ENCODE measurements around the gene PIK3C2G. TPM values are rescaled to one million over a fixed set of nuclear protein-coding genes. Genes with fewer than 3 reads are reported as not detected.
A peak's percentile ranks its signal among the peaks of the same experiment; 100 is the strongest.

The PIK3C2G gene
- total and polyA plus RNA-seq, 8 donors: 0.60 to 3.2 (median 1.5) TPM

DNA sequence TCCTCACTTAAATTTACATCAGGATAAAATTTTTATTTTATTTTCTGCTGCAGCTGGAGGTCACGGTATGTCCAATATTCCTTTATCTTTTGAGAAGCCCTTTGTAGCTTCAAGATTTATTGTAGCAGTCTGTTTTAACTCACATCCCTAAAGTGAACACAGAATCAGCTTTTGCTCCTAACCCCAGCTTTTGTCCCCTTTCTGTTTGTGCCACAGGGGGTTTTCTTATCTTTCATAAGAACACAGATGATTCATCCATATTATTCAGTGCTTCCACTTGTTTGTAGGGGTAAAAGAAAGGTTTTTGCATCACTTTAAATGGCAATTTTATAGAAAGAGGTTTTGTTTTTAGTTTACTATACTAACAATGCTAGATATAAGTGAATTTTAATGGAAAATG, 21.8 kb upstream of the PIK3C2G start:
- Histone ChIP-seq H3K4me1 (peaks cover 0 to 11% (median 0%) of the 10 kb centered on the region in 3 donors), H3K4me3 (no peak overlapping the region), H3K9me3 (no peaks in the 10 kb centered on the region), H3K36me3 (no peaks in the 10 kb centered on the region), H3K27ac (no peak overlapping the region), H3K27me3 (no peaks in the 10 kb centered on the region)
- 89% methylated on average over 1 of the region's 1 CpG for WGBS, 2 donors
- no peak for TF ChIP-seq CTCF (IDR thresholded peaks at IDR 0.05)
- DNase-seq (no peak), ATAC-seq (no peak), FAIRE-seq (no peak)
- intact Hi-C loops (cut with DNase I): no loop called here

GRCh38 chr12:18242380-18243089, 18.8 kb upstream of the PIK3C2G start:
- intact Hi-C loops (cut with DNase I): no loop called here
- DNase-seq (peak in 1 of 6 donors; percentile 22), ATAC-seq (peak; percentile 79 to 93 (median 86)), FAIRE-seq (peak; percentile 66)
- Histone ChIP-seq H3K36me3 (no peaks in the 10 kb centered on the region), H3K4me1 (peaks cover 0 to 11% (median 0%) of the 10 kb centered on the region in 3 donors), H3K4me3 (no peak overlapping the region), H3K27ac (peak overlapping the region in 2 of 4 donors; percentile 17 to 26), H3K9me3 (no peaks in the 10 kb centered on the region), H3K27me3 (no peaks in the 10 kb centered on the region)
- no peak for TF ChIP-seq CTCF (IDR thresholded peaks at IDR 0.05)
- WGBS, 2 donors: 11 to 21% methylated on average over 7 of the region's 7 CpGs

DNA sequence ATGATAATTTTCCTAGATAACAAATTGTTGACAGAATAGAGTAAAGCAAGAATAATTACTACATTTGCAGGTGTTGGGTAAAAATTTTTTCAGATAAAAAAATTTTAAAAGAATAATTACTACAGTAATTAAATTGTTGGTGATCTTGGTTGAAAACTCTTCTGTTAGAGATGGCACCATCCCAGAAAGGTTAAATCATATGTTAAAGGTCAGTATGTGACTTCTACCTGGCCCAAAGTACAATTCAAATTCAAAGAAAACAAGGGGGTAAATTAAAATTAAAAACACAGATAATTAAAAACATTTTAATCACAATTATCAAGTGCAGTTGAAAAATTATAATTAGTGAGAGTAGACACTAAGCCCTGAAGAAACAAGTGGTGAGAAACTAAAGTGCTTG, 18.1 kb upstream of the PIK3C2G start:
- no peak for TF ChIP-seq CTCF (IDR thresholded peaks at IDR 0.05)
- DNase-seq: no peak
- H3K9me3 ChIP-seq: no peaks in the 10 kb centered on the region
- intact Hi-C loops (cut with DNase I): no loop called here
- peak in 3 of 4 donors; percentile 21 to 42 (median 23) for ATAC-seq
- peaks cover 0 to 11% (median 0%) of the 10 kb centered on the region in 3 donors for H3K4me1 ChIP-seq
- no peak overlapping the region for H3K4me3 ChIP-seq
- FAIRE-seq: no peak
- no peaks in the 10 kb centered on the region for H3K36me3 ChIP-seq
- peak overlapping the region in 1 of 4 donors; percentile 26 for H3K27ac ChIP-seq
- no peaks in the 10 kb centered on the region for H3K27me3 ChIP-seq

GRCh38 chr12:18246066-18246465, 15.3 kb upstream of the PIK3C2G start:
- Histone ChIP-seq H3K9me3 (no peaks in the 10 kb centered on the region), H3K27me3 (no peaks in the 10 kb centered on the region), H3K4me3 (no peak overlapping the region), H3K27ac (no peak overlapping the region), H3K36me3 (no peaks in the 10 kb centered on the region), H3K4me1 (peaks cover 0 to 11% (median 0%) of the 10 kb centered on the region in 3 donors)
- intact Hi-C loops (cut with DNase I): no loop called here
- no peak for FAIRE-seq
- DNase-seq: no peak
- no peak for ATAC-seq
- no peak for TF ChIP-seq CTCF (IDR thresholded peaks at IDR 0.05)
- 64 to 92% methylated on average over 1 of the region's 1 CpG for WGBS, 2 donors

DNA sequence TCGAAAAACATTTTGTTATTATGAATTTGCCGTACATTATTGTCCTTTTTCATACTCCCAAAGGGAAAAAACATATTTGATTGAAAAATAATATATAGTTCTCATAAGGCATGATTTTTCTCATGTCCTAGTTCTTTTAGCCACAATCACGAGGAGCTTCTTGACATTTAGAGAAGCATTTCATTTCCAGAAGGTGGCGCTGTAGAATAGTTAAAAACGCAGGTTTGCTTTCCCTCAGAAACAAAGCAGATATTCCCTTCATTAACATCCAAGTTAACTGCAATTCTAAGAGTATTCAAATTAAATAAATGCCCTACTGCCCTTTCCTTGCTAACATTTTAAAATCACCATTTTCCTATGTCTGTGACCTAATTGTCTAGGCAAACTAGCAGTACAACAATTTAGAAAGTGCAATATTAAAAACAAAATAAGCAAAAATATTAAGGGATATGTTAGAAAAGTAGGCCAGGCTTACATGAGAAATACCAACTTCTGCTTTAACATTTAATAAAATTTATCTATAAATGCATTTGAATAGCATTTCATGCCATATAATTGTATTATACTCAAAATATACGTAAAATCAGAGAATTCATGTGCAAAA, 10.9 kb upstream of the PIK3C2G start:
- H3K36me3 ChIP-seq: no peaks in the 10 kb centered on the region
- intact Hi-C loops (cut with DNase I): no loop called here
- peak; percentile 89 for FAIRE-seq
- no peak overlapping the region for H3K27ac ChIP-seq
- ATAC-seq: peak; percentile 50 to 77 (median 68)
- peak in 1 of 6 donors; percentile 14 for DNase-seq
- H3K27me3 ChIP-seq: no peaks in the 10 kb centered on the region
- H3K9me3 ChIP-seq: no peaks in the 10 kb centered on the region
- WGBS, 2 donors: 18 to 21% methylated on average over 6 of the region's 6 CpGs
- no peaks in the 10 kb centered on the region for H3K4me1 ChIP-seq
- no peak overlapping the region for H3K4me3 ChIP-seq
- TF ChIP-seq CTCF (IDR thresholded peaks at IDR 0.05): peak; percentile 34 to 52 (median 50)

Data from pancreas (tissue), 10 donors.